Skeletal muscle satellite cell (primary cell): Measurements from ENCODE around the gene PGM5.

Experiments used
- H3K27me3 ChIP-seq: 2 replicates; pipeline ENCODE4 v1.7.0; 2013; ENCODE audit warnings: low read length; ENCODE audit not compliant: control insufficient read depth, insufficient read depth
- H3K36me3 ChIP-seq: 2 replicates; pipeline ENCODE4 v1.7.0; 2013; ENCODE audit warnings: mild to moderate bottlenecking, control low read depth, low read length; ENCODE audit not compliant: insufficient read depth
- H3K4me1 ChIP-seq: 2 replicates; pipeline ENCODE4 v1.7.0; 2013; ENCODE audit warnings: low read length; ENCODE audit not compliant: control insufficient read depth, insufficient read depth
- H3K4me2 ChIP-seq: 2 replicates; pipeline ENCODE4 v1.7.0; 2013; ENCODE audit warnings: mild to moderate bottlenecking, low read length
- H3K4me3 ChIP-seq: 2 replicates; pipeline ENCODE4 v1.7.0; 2013; ENCODE audit warnings: low read length
- H3K9ac ChIP-seq: 2 replicates; pipeline ENCODE4 v1.7.0; 2013; ENCODE audit warnings: mild to moderate bottlenecking, low read depth, low read length, moderate library complexity
- H3K9me3 ChIP-seq: replicated peaks from 2 replicates; pipeline ENCODE4 v1.7.0; 2013; ENCODE audit warnings: mild to moderate bottlenecking, control low read depth, low read length

The PGM5 gene

DNA sequence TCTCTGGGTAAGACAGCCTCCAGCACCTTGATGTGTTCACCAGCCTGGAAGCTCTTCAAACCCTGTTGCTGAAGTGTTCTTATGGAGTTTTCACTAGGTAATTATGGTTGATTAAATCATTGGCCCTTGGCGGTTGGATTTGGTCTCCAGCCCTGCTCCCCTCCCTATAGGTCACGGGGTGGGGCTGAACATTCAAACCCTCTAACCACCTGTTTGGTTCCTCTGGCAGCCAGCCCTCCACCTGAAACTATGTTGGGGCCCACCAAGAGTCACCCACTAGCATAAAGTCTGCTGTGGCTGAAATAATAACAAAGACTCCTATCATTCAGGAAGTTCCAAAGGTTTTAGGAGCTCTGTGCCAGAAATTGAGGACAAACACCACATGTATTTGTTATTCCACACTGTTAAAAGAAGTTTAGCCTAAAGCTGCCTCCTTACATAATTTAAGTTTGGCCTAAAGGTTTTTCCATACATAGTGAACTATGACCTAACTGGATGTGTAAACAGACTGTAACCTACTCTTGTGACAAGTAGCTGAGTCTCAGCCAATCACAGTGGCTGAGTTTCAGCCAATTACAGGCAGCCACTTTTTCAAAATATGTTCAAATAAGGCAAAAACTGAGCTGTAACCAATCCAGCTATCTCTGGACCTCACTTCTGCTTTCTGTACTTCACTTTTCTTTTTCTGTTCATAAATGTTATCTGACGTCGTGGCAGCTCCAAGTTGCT is 149.4 kb downstream of the PGM5 start:
- H3K4me2 ChIP-seq: no peak overlapping the region
- H3K9me3 ChIP-seq: no peaks in the 10 kb centered on the region
- H3K36me3 ChIP-seq: no peaks in the 10 kb centered on the region
- H3K4me1 ChIP-seq: no peaks in the 10 kb centered on the region
- H3K4me3 ChIP-seq: no peak overlapping the region
- no peak overlapping the region for H3K9ac ChIP-seq
- no peaks in the 10 kb centered on the region for H3K27me3 ChIP-seq

GRCh38 chr9:68506551-68506950 is 150.1 kb downstream of the PGM5 start:
- H3K27me3 ChIP-seq: no peaks in the 10 kb centered on the region
- no peak overlapping the region for H3K9ac ChIP-seq
- no peaks in the 10 kb centered on the region for H3K4me1 ChIP-seq
- H3K36me3 ChIP-seq: no peaks in the 10 kb centered on the region
- no peak overlapping the region for H3K4me2 ChIP-seq
- no peaks in the 10 kb centered on the region for H3K9me3 ChIP-seq
- no peak overlapping the region for H3K4me3 ChIP-seq

DNA sequence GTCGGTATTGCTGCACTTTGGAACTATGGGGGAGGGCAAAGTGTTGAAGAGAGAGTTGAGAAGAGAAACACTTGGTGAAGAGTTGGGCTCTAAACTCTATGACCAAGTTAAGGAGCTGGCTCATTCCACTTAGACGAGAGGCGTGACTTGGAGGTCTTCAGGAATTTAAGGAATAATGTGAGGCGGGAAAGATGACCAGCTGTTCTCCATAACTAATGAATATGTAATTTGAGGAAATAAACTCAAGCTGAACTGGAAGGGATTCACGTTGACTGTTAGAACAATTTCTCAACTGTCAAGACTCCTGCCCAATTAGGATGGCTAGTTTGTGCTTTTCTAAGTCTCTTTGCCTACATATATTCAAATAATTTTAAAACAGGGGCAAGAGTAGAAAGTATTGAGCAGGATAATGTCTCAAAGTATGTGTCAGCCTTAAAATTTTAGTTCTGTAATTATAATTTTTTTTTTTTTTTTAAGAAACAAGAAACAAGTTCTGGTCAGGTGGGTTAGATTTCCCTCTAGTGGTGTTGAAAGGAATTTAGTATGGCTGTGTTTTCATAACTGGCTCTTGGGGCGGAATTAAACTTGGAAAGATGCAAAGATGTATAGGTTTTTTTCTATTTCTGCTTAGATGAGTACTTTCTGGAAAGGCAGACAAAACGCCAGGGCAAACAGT is 150.9 kb downstream of the PGM5 start:
- no peaks in the 10 kb centered on the region for H3K4me1 ChIP-seq
- no peak overlapping the region for H3K4me2 ChIP-seq
- no peak overlapping the region for H3K4me3 ChIP-seq
- no peaks in the 10 kb centered on the region for H3K36me3 ChIP-seq
- H3K9ac ChIP-seq: no peak overlapping the region
- no peaks in the 10 kb centered on the region for H3K9me3 ChIP-seq
- no peaks in the 10 kb centered on the region for H3K27me3 ChIP-seq

- Histone ChIP-seq H3K27me3 (no peaks in the 10 kb centered on the region), H3K9ac (no peak overlapping the region)
These were observed 151.4 kb downstream of the PGM5 start for GRCh38 chr9:68507806-68508145.

DNA sequence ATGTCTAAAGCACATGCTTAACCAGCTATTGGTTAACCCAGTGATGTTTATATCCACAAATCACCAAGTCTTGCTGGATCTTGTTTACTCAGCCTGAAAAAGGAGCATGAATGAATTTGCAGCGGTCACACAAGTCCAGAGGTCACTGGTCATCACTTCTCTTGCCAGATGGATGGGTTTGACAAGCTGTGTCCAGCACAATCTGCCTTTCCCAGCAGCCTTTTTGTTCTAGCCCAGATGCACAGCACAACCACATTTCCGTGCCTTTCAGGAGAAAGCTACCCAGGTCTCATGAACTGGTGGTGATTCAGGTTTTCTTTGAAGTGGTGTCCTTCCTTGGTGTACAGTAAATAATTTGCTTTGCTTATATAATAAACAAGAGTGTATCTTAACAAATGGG is 152.1 kb downstream of the PGM5 start:
- H3K9me3 ChIP-seq: no peaks in the 10 kb centered on the region
- H3K9ac ChIP-seq: no peak overlapping the region
- no peak overlapping the region for H3K4me3 ChIP-seq
- H3K4me1 ChIP-seq: no peaks in the 10 kb centered on the region
- no peaks in the 10 kb centered on the region for H3K27me3 ChIP-seq
- H3K4me2 ChIP-seq: no peak overlapping the region
- no peaks in the 10 kb centered on the region for H3K36me3 ChIP-seq

More at GRCh38 chr9:68507806-68508145, 151.4 kb downstream of the PGM5 start:
- H3K9me3 ChIP-seq: no peaks in the 10 kb centered on the region
- H3K4me1 ChIP-seq: no peaks in the 10 kb centered on the region
- no peak overlapping the region for H3K4me2 ChIP-seq
- H3K36me3 ChIP-seq: no peaks in the 10 kb centered on the region
- no peak overlapping the region for H3K4me3 ChIP-seq

DNA sequence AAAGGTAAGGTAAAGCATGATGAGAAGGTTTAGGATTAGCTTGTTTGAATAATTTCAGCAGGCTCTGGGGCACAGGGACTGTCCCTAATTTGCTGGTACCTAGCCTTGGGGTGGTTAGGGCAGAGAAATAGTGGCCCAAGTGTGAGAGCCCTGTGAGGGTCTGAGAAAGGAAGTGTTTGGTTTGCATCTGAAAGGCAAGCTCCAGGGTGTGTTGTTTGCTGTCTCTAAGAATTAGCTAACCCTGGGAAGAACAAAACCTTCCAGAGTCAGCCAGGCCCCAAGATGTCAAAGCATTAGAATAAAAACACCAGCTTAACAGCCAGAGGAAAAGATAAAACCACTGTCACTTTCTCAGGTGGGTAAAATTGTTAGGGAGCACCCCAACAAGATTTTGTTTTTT is 153.3 kb downstream of the PGM5 start:
- H3K4me1 ChIP-seq: no peaks in the 10 kb centered on the region
- H3K9me3 ChIP-seq: no peaks in the 10 kb centered on the region
- H3K4me3 ChIP-seq: no peak overlapping the region
- H3K4me2 ChIP-seq: no peak overlapping the region
- H3K9ac ChIP-seq: no peak overlapping the region
- H3K27me3 ChIP-seq: no peaks in the 10 kb centered on the region
- H3K36me3 ChIP-seq: no peaks in the 10 kb centered on the region

GRCh38 chr9:68513385-68513784 is 157.0 kb downstream of the PGM5 start:
- no peaks in the 10 kb centered on the region for H3K36me3 ChIP-seq
- H3K9me3 ChIP-seq: no peaks in the 10 kb centered on the region
- H3K4me2 ChIP-seq: no peak overlapping the region

DNA sequence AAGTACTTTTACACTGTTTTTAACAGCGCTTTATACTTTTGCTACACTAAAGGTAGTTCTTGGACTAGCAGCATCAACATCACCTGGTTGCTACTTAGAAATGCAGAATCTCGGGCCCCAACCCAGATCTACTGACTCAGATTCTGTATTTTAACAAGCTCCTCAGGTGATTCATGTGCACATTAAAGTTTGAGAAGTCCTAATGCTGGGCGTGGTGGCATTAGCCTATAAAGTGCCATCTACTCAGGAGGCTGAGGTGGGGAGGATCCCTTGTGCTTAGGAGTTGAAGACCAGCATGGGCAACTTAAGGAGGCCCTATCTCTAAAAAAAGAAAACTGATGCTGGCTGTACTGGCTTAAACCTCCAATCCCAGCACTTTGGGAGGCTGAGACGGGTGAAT is 157.6 kb downstream of the PGM5 start:
- no peak overlapping the region for H3K4me2 ChIP-seq
- no peaks in the 10 kb centered on the region for H3K9me3 ChIP-seq
- H3K36me3 ChIP-seq: no peaks in the 10 kb centered on the region

More at GRCh38 chr9:68513385-68513784, 157.0 kb downstream of the PGM5 start:
- H3K4me1 ChIP-seq: no peaks in the 10 kb centered on the region
- no peak overlapping the region for H3K4me3 ChIP-seq
- no peak overlapping the region for H3K9ac ChIP-seq
- no peaks in the 10 kb centered on the region for H3K27me3 ChIP-seq

DNA sequence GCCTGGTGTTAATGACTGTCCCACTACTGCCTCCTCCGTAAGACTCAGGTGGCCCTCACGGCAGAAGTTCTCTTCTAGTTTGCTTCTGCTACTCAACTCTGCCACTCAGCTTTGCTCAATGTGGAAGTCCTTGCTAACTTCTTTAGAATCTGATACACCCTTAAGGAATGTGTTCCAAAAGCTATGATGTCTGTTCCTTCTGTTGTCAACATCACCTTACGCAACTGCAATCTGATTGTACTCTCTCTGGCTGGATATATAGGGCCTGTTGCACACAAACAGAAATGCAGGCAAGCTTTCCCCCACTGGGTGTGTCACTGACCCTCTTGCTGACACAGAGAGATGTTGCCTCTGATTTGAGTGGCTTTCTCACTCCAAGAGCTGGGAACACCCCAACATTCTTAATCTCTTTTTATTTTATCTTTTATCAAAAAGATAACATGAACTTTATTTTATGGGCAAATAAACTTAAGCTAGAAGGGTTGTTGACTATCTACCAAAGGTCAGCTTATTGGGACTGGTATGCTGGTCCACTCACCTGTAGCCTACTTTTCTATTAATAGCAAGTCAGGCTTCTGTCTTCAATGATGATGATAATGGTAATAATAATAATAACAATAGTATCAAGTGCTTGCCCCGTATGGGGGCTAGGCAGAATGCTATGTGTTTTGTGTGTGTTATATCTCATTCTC is 159.1 kb downstream of the PGM5 start:
- Histone ChIP-seq H3K36me3 (no peaks in the 10 kb centered on the region), H3K27me3 (no peaks in the 10 kb centered on the region), H3K4me3 (no peak overlapping the region), H3K9ac (no peak overlapping the region), H3K4me1 (no peaks in the 10 kb centered on the region), H3K4me2 (no peak overlapping the region), H3K9me3 (no peaks in the 10 kb centered on the region)

More for the DNA sequence above, 157.6 kb downstream of the PGM5 start:
- Histone ChIP-seq H3K9ac (no peak overlapping the region), H3K27me3 (no peaks in the 10 kb centered on the region), H3K4me3 (no peak overlapping the region), H3K4me1 (no peaks in the 10 kb centered on the region)

- H3K36me3 ChIP-seq: no peaks in the 10 kb centered on the region
- no peak overlapping the region for H3K4me2 ChIP-seq
- no peak overlapping the region for H3K9ac ChIP-seq
- H3K27me3 ChIP-seq: no peaks in the 10 kb centered on the region
- no peaks in the 10 kb centered on the region for H3K4me1 ChIP-seq
- no peak overlapping the region for H3K4me3 ChIP-seq
- no peaks in the 10 kb centered on the region for H3K9me3 ChIP-seq
These were observed 165.7 kb downstream of the PGM5 start for GRCh38 chr9:68522131-68522530.

DNA sequence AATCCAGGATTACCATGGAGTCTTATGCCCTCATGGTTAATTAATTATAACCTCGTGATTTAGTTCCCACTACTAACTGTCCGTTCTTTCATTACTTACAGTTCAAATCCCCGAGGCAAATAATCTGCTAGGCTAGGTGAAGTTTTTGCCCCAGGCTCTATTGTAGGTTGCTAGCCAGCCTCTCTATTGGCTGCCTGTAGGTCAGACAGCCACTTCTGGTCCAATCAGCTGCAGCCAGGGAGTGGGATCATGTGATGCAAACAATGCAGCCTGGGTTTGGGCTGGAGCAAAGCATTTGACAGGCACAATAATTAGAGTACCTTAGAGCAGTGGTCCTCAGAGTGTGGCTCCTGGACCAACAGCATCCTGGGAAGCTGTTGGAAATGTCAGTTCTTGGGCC is 166.5 kb downstream of the PGM5 start:
- no peak overlapping the region for H3K9ac ChIP-seq
- H3K4me1 ChIP-seq: no peaks in the 10 kb centered on the region
- H3K4me3 ChIP-seq: no peak overlapping the region
- H3K9me3 ChIP-seq: no peaks in the 10 kb centered on the region
- no peak overlapping the region for H3K4me2 ChIP-seq
- no peaks in the 10 kb centered on the region for H3K36me3 ChIP-seq
- no peaks in the 10 kb centered on the region for H3K27me3 ChIP-seq
